Measurements from ENCODE around the gene AIF1L.
"Not testable (repeated sequence)": the region's sequence is repeated elsewhere in the genome, so short reads cannot be mapped to it uniquely, and the experiment has no call there.

Gene AIF1L

GRCh38 chr9:131142160-131142559, 45.8 kb downstream of the AIF1L start:
- Histone ChIP-seq H3K4me3 (ENCODE audit: low read depth in 1 of 2, low read length in 2 of 2) (no peak overlapping the region), H3K4me1 (ENCODE audit: control insufficient read depth in 1 of 2, insufficient read depth in 2 of 2, low read length in 2 of 2) (no peaks in the 10 kb centered on the region), H3K9ac (ENCODE audit: low read depth in 1 of 2, low read length in 2 of 2) (no peak overlapping the region), H3K9me3 (ENCODE audit: control insufficient read depth in 1 of 2, low read length in 2 of 2) (no peaks in the 10 kb centered on the region), H3K27me3 (ENCODE audit: control insufficient read depth in 1 of 2, insufficient read depth in 2 of 2, low read length in 2 of 2) (no peaks in the 10 kb centered on the region), H3K36me3 (ENCODE audit: control insufficient read depth in 1 of 2, insufficient read depth in 2 of 2, low read length in 2 of 2) (peaks cover 44 to 94% of the 10 kb centered on the region in 2 donors), H3K27ac (ENCODE audit: low read depth, low read length) (no peak overlapping the region)

- H3K4me3 ChIP-seq (ENCODE audit: low read depth in 1 of 2, low read length in 2 of 2), result no peak overlapping the region
- no peaks in the 10 kb centered on the region for H3K27me3 ChIP-seq (ENCODE audit: control insufficient read depth in 1 of 2, insufficient read depth in 2 of 2, low read length in 2 of 2)
- peaks cover 50 to 93% of the 10 kb centered on the region in 2 donors for H3K36me3 ChIP-seq (ENCODE audit: control insufficient read depth in 1 of 2, insufficient read depth in 2 of 2, low read length in 2 of 2)
- H3K9ac ChIP-seq (ENCODE audit: low read depth in 1 of 2, low read length in 2 of 2), result no peak overlapping the region
- H3K4me1 ChIP-seq (ENCODE audit: control insufficient read depth in 1 of 2, insufficient read depth in 2 of 2, low read length in 2 of 2), result no peaks in the 10 kb centered on the region
- no peaks in the 10 kb centered on the region for H3K9me3 ChIP-seq (ENCODE audit: control insufficient read depth in 1 of 2, low read length in 2 of 2)
- no peak overlapping the region for H3K27ac ChIP-seq (ENCODE audit: low read depth, low read length)
Observed at GRCh38 chr9:131144201-131144600, 47.9 kb downstream of the AIF1L start.

- Histone ChIP-seq H3K36me3 (ENCODE audit: control insufficient read depth in 1 of 2, insufficient read depth in 2 of 2, low read length in 2 of 2) (peaks cover 50 to 93% of the 10 kb centered on the region in 2 donors), H3K9me3 (ENCODE audit: control insufficient read depth in 1 of 2, low read length in 2 of 2) (no peaks in the 10 kb centered on the region), H3K27ac (ENCODE audit: low read depth, low read length) (no peak overlapping the region)
Observed at GRCh38 chr9:131145245-131145644, 48.9 kb downstream of the AIF1L start.

DNA sequence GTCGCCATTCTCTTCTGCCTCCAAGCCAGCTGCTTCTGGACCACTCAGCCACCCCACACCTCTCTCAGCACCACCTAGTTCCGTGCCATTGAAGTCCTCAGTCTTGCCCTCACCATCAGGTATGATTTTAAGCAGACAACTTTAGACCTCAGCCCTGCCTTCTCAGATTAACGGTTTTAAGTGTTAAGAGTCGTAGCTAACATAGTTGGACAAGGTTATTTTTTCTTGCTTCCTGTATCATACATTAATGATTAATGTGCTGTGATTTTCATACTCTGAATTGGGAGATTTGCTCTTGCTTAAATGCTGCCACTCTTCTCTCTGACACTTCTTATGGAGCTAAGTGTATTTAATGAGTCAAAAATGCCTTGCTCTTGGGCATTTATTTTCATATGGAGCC, 49.9 kb downstream of the AIF1L start:
- Histone ChIP-seq H3K27me3 (ENCODE audit: control insufficient read depth in 1 of 2, insufficient read depth in 2 of 2, low read length in 2 of 2) (no peaks in the 10 kb centered on the region), H3K4me3 (ENCODE audit: low read depth in 1 of 2, low read length in 2 of 2) (no peak overlapping the region), H3K27ac (ENCODE audit: low read depth, low read length) (no peak overlapping the region), H3K4me1 (ENCODE audit: control insufficient read depth in 1 of 2, insufficient read depth in 2 of 2, low read length in 2 of 2) (no peaks in the 10 kb centered on the region), H3K36me3 (ENCODE audit: control insufficient read depth in 1 of 2, insufficient read depth in 2 of 2, low read length in 2 of 2) (peaks cover 52 to 93% of the 10 kb centered on the region in 2 donors), H3K9me3 (ENCODE audit: control insufficient read depth in 1 of 2, low read length in 2 of 2) (no peaks in the 10 kb centered on the region), H3K9ac (ENCODE audit: low read depth in 1 of 2, low read length in 2 of 2) (no peak overlapping the region)

More at GRCh38 chr9:131145245-131145644, 48.9 kb downstream of the AIF1L start:
- no peak overlapping the region for H3K4me3 ChIP-seq (ENCODE audit: low read depth in 1 of 2, low read length in 2 of 2)
- H3K4me1 ChIP-seq (ENCODE audit: control insufficient read depth in 1 of 2, insufficient read depth in 2 of 2, low read length in 2 of 2), result no peaks in the 10 kb centered on the region
- H3K27me3 ChIP-seq (ENCODE audit: control insufficient read depth in 1 of 2, insufficient read depth in 2 of 2, low read length in 2 of 2), result no peaks in the 10 kb centered on the region
- H3K9ac ChIP-seq (ENCODE audit: low read depth in 1 of 2, low read length in 2 of 2), result no peak overlapping the region

- no peak overlapping the region for H3K9ac ChIP-seq (ENCODE audit: low read depth in 1 of 2, low read length in 2 of 2)
- H3K9me3 ChIP-seq (ENCODE audit: control insufficient read depth in 1 of 2, low read length in 2 of 2), result no peaks in the 10 kb centered on the region
- H3K27ac ChIP-seq (ENCODE audit: low read depth, low read length), result no peak overlapping the region
- no peak overlapping the region for H3K4me3 ChIP-seq (ENCODE audit: low read depth in 1 of 2, low read length in 2 of 2)
- no peaks in the 10 kb centered on the region for H3K27me3 ChIP-seq (ENCODE audit: control insufficient read depth in 1 of 2, insufficient read depth in 2 of 2, low read length in 2 of 2)
- no peaks in the 10 kb centered on the region for H3K4me1 ChIP-seq (ENCODE audit: control insufficient read depth in 1 of 2, insufficient read depth in 2 of 2, low read length in 2 of 2)
- H3K36me3 ChIP-seq (ENCODE audit: control insufficient read depth in 1 of 2, insufficient read depth in 2 of 2, low read length in 2 of 2), result peaks cover 51 to 93% of the 10 kb centered on the region in 2 donors
Observed at GRCh38 chr9:131148276-131148675, 51.9 kb downstream of the AIF1L start.

- Histone ChIP-seq H3K9me3 (ENCODE audit: control insufficient read depth in 1 of 2, low read length in 2 of 2) (no peaks in the 10 kb centered on the region), H3K9ac (ENCODE audit: low read depth in 1 of 2, low read length in 2 of 2) (no peak overlapping the region), H3K4me3 (ENCODE audit: low read depth in 1 of 2, low read length in 2 of 2) (no peak overlapping the region), H3K27me3 (ENCODE audit: control insufficient read depth in 1 of 2, insufficient read depth in 2 of 2, low read length in 2 of 2) (no peaks in the 10 kb centered on the region), H3K27ac (ENCODE audit: low read depth, low read length) (no peak overlapping the region), H3K36me3 (ENCODE audit: control insufficient read depth in 1 of 2, insufficient read depth in 2 of 2, low read length in 2 of 2) (peaks cover 50 to 96% of the 10 kb centered on the region in 2 donors), H3K4me1 (ENCODE audit: control insufficient read depth in 1 of 2, insufficient read depth in 2 of 2, low read length in 2 of 2) (no peaks in the 10 kb centered on the region)
Observed at GRCh38 chr9:131148966-131149687, 52.8 kb downstream of the AIF1L start.

DNA sequence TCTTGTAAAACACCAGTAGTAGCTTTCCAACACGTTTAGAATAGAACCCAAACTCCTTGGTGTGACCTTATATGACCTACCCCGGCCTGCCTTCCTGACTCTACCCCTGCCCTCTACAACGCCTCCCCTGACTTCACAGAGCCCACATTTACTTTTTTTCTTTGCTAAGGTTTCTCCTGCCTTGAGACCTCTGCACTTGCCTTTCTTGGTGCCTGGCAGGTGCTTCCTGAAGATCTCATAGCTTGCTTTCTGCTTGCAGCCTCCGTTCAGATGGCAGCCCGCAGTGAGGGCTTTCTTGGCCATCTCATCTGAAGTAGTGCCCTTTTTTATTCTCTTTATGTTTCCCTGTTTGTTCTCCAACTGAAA, 53.3 kb downstream of the AIF1L start:
- no peaks in the 10 kb centered on the region for H3K9me3 ChIP-seq (ENCODE audit: control insufficient read depth in 1 of 2, low read length in 2 of 2)
- H3K27ac ChIP-seq (ENCODE audit: low read depth, low read length), result no peak overlapping the region
- no peak overlapping the region for H3K4me3 ChIP-seq (ENCODE audit: low read depth in 1 of 2, low read length in 2 of 2)
- peaks cover 48 to 96% of the 10 kb centered on the region in 2 donors for H3K36me3 ChIP-seq (ENCODE audit: control insufficient read depth in 1 of 2, insufficient read depth in 2 of 2, low read length in 2 of 2)
- H3K27me3 ChIP-seq (ENCODE audit: control insufficient read depth in 1 of 2, insufficient read depth in 2 of 2, low read length in 2 of 2), result no peaks in the 10 kb centered on the region
- H3K4me1 ChIP-seq (ENCODE audit: control insufficient read depth in 1 of 2, insufficient read depth in 2 of 2, low read length in 2 of 2), result no peaks in the 10 kb centered on the region
- no peak overlapping the region for H3K9ac ChIP-seq (ENCODE audit: low read depth in 1 of 2, low read length in 2 of 2)

- Histone ChIP-seq H3K4me3 (ENCODE audit: low read depth in 1 of 2, low read length in 2 of 2) (no peak overlapping the region), H3K9me3 (ENCODE audit: control insufficient read depth in 1 of 2, low read length in 2 of 2) (no peaks in the 10 kb centered on the region), H3K27ac (ENCODE audit: low read depth, low read length) (no peak overlapping the region), H3K9ac (ENCODE audit: low read depth in 1 of 2, low read length in 2 of 2) (no peak overlapping the region), H3K4me1 (ENCODE audit: control insufficient read depth in 1 of 2, insufficient read depth in 2 of 2, low read length in 2 of 2) (no peaks in the 10 kb centered on the region), H3K36me3 (ENCODE audit: control insufficient read depth in 1 of 2, insufficient read depth in 2 of 2, low read length in 2 of 2) (peaks cover 29 to 76% of the 10 kb centered on the region in 2 donors), H3K27me3 (ENCODE audit: control insufficient read depth in 1 of 2, insufficient read depth in 2 of 2, low read length in 2 of 2) (no peaks in the 10 kb centered on the region)
Observed at GRCh38 chr9:131153595-131153994, 57.3 kb downstream of the AIF1L start.

GRCh38 chr9:131158673-131159072, 62.3 kb downstream of the AIF1L start:
- H3K9me3 ChIP-seq (ENCODE audit: control insufficient read depth in 1 of 2, low read length in 2 of 2); H3K27me3 ChIP-seq (ENCODE audit: control insufficient read depth in 1 of 2, insufficient read depth in 2 of 2, low read length in 2 of 2); H3K27ac ChIP-seq (ENCODE audit: low read depth, low read length); H3K4me1 ChIP-seq (ENCODE audit: control insufficient read depth in 1 of 2, insufficient read depth in 2 of 2, low read length in 2 of 2); H3K9ac ChIP-seq (ENCODE audit: low read depth in 1 of 2, low read length in 2 of 2); H3K4me3 ChIP-seq (ENCODE audit: low read depth in 1 of 2, low read length in 2 of 2): not testable (repeated sequence)
- peaks cover 24 to 58% of the 10 kb centered on the region in 2 donors for H3K36me3 ChIP-seq (ENCODE audit: control insufficient read depth in 1 of 2, insufficient read depth in 2 of 2, low read length in 2 of 2)

GRCh38 chr9:131160416-131161112, 64.2 kb downstream of the AIF1L start:
- Histone ChIP-seq H3K4me1 (ENCODE audit: control insufficient read depth in 1 of 2, insufficient read depth in 2 of 2, low read length in 2 of 2) (no peaks in the 10 kb centered on the region), H3K36me3 (ENCODE audit: control insufficient read depth in 1 of 2, insufficient read depth in 2 of 2, low read length in 2 of 2) (peaks cover 30 to 59% of the 10 kb centered on the region in 2 donors), H3K27ac (ENCODE audit: low read depth, low read length) (no peak overlapping the region), H3K27me3 (ENCODE audit: control insufficient read depth in 1 of 2, insufficient read depth in 2 of 2, low read length in 2 of 2) (no peaks in the 10 kb centered on the region), H3K9me3 (ENCODE audit: control insufficient read depth in 1 of 2, low read length in 2 of 2) (no peaks in the 10 kb centered on the region), H3K4me3 (ENCODE audit: low read depth in 1 of 2, low read length in 2 of 2) (no peak overlapping the region), H3K9ac (ENCODE audit: low read depth in 1 of 2, low read length in 2 of 2) (no peak overlapping the region)

All from duodenal mucosa (tissue), 2 donors.